AG09319 (cell line): Measurements from ENCODE around the gene JPH3.
"Not testable (repeated sequence)": the region's sequence is repeated elsewhere in the genome, so short reads cannot be mapped to it uniquely, and the experiment has no call there.

Source experiments
- DNase-seq: peaks from one replicate; pipeline ENCODE4 v3.0.0-alpha.2; 2010; ENCODE audit warnings: low read depth; ENCODE audit errors: extremely low read depth
- CTCF ChIP-seq: IDR thresholded peaks from 2 replicates; pipeline ENCODE4 v1.5.1; 2011; ENCODE audit warnings: low read depth, mild to moderate bottlenecking, inconsistent platforms, low read length, moderate library complexity

Gene JPH3

GRCh38 chr16:87708881-87709638 lies 106.8 kb downstream of the JPH3 start:
- DNase-seq: no peak
- no peak for TF ChIP-seq CTCF

- DNase-seq: no peak
- TF ChIP-seq CTCF: no peak
Observed at GRCh38 chr16:87709677-87710076, 107.4 kb downstream of the JPH3 start.

DNA sequence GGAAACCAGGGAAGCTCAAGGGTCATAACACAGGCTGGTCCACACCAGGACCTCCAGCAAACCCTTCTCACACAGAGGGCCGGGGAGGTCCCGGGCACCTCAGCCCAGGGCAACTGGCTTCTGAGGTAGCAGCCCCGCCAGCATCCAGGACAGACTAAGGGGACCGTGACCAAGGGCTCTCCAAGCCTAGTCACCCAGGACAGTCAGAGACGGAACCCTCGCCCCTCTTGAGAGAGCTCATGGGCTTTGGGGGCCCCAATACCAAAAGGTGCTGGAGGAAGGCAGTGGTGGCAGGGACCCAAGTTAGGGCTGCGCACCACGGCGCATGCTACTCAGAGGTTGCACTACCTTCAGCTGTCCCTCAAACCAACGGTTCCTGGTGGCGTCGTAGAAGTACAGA lies 108.6 kb downstream of the JPH3 start:
- no peak for TF ChIP-seq CTCF
- no peak for DNase-seq

- no peak for TF ChIP-seq CTCF
- no peak for DNase-seq
Observed at GRCh38 chr16:87712184-87712762, 110.0 kb downstream of the JPH3 start.

- no peak for TF ChIP-seq CTCF
- DNase-seq: no peak
Observed at GRCh38 chr16:87713451-87714229, 111.3 kb downstream of the JPH3 start.

- no peak for TF ChIP-seq CTCF
- no peak for DNase-seq
Observed at GRCh38 chr16:87715231-87715630, 112.9 kb downstream of the JPH3 start.

GRCh38 chr16:87715658-87716057 lies 113.3 kb downstream of the JPH3 start:
- no peak for DNase-seq
- no peak for TF ChIP-seq CTCF

GRCh38 chr16:87718831-87719230 lies 116.5 kb downstream of the JPH3 start:
- DNase-seq: not testable (repeated sequence)
